Skeletal muscle cell (primary cell): ENCODE data around the gene CABLES1.

Source experiments
- DNase-seq: peaks from one replicate; pipeline ENCODE4 v3.0.0-alpha.2; 2010; ENCODE audit warnings: low read depth
- H3K4me3 ChIP-seq: 2 replicates; pipeline ENCODE4 v1.5.1; 2011; ENCODE audit warnings: low read depth, mild to moderate bottlenecking, control low read depth, low read length, moderate library complexity

The CABLES1 gene

DNA sequence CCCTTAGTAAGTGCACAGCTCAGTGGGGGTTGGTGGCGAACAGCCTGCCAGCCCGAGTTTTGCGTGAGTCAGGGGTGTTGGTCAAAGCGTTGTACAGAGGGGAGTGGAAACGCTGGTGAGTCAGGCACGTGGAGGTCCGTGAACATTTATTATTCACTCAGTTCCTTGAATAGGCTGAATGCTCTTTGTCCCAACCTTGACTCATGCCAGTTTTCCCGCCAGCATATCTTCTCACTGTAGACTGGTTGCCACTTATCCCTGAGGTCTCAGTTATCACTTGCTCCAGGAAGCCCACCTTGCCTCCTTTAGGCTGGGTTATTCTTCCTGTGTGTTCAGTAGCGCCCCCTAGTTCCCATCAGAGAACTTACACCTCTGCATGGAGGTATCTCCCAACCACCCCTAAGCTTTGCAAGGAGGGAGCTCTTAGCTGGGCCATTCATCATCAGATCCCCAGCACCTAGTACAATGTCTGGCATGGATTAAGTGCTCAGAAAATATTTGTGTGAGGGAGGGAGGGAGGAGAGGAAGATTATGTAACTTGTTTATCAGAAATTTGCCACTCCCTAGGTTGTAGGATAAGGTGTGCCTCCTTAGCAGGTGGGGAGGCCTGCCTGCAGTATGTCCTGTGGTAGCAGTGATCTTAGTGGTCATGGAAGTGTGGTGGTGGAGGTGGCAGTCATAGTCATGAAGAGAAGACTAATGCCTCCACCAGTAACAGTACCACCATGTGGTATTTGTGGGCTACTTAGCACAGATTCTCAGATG, 72.1 kb downstream of the CABLES1 start:
- H3K4me3 ChIP-seq = no peak overlapping the region
- no peak for DNase-seq

DNA sequence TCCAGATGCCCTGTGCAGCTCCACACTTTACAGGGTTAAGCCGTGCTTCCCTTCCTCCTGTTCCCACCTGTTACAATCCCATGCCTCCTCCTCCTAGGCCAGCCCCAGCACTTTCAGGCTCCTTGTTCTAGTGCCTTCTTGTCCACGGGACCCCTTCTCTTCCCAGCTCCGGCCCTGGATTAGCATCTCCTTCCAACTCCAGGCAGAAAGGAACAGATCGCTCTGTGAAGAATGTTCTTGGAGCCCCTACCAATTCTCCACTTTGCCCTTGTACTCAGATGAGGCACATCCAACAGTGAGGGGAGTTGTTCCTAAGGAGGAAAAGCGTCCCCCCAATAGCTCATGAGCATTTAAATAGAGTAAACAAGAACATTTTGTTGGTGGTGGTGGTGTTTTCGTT, 72.7 kb downstream of the CABLES1 start:
- no peak for DNase-seq
- H3K4me3 ChIP-seq = no peak overlapping the region

DNA sequence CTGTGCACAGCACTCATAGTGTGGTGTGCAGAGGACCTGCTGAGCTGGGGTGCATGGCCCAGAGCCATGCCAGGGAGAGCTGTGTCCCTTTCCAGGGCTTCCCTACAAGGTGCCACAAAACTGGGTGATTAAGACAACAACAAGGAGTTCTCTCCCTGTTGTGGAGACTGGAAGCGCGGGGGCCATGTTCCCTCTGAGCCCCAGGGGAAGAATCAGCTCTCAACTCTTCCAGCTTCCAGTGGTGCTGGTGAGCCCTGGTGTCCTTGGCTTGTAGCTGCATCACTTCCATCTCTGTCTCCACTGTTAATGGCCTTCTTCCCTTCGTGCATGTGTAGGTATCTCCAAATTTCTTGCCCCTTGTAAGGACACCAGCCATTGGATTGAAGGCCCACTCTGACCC, 73.3 kb downstream of the CABLES1 start:
- no peak for DNase-seq
- no peak overlapping the region for H3K4me3 ChIP-seq

DNA sequence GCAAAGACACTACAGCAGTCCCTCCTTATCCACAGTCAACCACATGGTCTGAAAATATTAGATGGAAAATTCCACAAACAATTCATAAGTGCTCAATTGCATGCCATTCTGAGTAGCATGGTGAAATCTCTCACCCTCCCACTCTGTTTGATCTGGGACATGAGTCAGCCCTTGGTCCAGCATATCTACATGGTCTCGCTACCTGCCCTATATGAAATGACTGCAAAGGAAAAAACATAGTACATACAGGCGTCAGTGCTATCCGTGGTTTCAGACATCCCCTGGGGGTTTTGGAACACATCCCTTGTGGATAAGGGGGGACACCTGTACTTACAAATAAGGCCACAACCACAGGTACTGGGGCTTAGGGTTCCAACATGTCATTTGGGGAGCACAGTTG, 73.7 kb downstream of the CABLES1 start:
- DNase-seq = no peak

DNA sequence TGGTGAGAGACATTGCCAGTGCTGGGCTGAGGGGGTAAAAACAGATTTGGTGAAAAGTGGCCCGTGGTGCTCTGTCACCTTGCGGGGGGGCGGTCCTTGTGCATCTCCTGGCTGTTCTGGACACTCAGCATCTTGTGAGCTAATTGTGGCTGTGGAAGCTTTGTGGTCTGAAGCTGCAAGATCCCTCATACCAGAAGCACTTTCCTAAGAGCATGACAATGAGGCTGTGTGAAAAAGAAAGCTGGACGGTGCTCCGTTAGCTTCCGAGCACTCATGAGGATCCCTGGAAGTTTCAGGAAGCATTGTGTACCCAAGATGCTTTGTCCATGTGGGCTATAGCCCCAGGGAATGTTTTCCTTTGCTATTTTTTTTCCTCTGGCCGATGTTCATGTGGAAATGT, 74.5 kb downstream of the CABLES1 start:
- no peak overlapping the region for H3K4me3 ChIP-seq
- no peak for DNase-seq

More for the DNA sequence above, 73.7 kb downstream of the CABLES1 start:
- H3K4me3 ChIP-seq = no peak overlapping the region

DNA sequence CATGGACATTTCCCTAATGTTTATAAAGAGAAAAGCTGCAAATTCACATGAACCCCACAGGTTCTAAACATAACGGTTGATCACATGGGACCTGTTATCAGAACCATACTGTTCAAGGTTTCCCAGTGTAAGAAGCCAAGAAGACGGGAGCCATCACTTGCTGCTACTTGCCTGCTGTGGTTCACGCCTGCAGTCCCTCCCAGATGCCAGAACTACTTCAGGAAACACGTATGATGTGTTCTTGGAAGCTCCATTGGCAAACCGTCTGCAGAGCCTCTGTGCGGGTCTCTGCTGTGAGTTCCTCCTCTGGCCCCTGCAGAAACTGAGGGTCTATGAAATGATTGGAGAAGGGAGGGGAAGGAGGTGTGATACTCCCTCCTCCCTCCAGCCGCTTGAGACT, 75.2 kb downstream of the CABLES1 start:
- H3K4me3 ChIP-seq = no peak overlapping the region
- no peak for DNase-seq

DNA sequence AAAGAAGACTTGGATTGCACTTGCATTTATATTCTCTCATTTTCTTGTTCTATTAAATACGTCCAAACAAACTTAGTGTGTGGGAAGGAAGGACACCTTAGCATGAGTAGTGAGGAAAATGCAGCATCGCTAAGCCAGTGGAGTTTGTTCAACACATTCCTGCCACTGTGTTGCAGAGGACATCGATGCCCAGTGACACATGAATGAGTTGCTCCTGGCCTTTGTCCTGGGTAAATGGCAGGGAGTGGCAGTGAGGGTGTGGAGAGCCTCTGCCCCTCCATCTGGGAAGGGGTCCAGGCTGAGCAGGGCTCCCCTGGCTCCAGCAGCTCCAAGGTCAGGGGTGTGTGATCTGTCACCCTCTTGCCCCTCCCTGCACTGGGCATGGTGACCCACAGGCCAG, 75.9 kb downstream of the CABLES1 start:
- no peak for DNase-seq
- no peak overlapping the region for H3K4me3 ChIP-seq

DNA sequence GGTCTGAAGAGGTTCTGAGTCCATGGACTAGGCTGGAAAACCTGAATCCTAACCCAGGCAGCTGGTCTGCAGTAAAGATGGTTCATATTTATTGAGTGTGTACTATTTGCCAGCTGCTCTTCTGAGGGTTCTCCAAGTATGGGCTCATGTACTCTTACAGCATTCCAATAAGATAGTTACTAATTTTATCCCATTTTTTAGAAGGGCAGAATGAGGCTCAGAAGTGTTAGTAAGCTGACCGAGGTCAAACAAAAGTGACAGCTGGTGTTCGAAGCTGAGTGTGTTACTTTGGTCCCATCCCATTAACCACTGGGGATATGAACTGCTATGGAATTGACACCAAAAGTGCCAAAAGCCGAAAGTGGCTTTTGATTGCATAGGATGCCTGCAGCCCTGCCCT, 76.9 kb downstream of the CABLES1 start:
- no peak for DNase-seq
- H3K4me3 ChIP-seq = no peak overlapping the region

DNA sequence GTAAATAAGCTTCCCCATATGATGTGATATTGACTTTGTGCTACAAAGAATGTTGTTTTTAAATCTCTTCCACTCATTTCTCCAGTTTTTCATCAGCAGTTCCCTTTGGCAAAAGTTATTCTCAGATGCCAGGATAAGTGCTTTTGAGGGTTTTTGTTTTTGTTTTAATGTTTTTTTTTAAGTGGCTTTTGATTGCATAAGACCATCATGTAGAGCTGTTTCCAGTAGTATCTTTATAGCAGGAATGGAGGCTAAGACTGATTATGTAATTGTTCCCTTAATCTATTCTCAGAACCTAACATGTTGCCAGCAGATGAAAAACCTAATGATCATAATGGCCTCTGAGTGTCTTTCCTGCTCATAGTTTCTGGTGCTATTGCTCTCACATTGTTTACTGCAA, 77.9 kb downstream of the CABLES1 start:
- no peak for DNase-seq
- H3K4me3 ChIP-seq = no peak overlapping the region

DNA sequence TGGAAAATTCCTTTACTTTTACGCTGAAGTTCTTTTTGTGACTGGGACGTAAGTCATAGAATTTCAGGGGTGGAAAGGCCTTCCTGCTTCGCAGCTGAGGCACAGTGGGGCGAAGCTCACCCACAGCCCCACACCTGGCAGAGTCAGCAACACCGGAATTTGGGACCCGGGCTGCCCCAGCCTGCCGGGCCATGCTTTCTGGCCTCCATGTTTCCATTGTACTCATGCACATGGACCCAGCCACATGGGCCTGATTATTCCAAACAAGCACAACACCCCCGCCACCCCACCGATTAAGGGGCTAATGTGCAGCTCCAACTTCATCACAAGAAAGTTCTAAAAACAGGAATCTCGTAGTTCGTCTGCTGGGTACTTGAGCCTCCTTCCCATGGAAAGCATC, 82.5 kb downstream of the CABLES1 start:
- no peak for DNase-seq
- no peak overlapping the region for H3K4me3 ChIP-seq

DNA sequence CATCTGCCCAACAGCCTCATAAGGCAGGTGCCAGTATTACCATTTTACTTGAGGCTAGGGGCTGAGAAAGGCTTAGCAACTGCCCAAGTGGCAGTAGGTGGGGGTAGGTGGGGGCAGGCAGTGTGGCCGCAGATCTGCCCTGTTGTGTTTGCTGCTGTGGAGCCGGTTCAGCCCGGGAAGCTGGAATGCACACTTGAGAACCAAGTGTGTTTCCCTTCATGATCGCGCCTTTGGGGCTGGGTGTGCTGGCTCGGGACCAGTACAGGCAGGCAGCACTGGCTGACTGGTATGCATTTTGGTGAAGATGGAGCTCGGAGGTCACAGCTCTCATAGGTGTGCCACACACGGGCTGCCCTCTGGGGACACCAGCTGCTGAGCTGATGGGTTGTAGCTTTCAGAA, 85.1 kb downstream of the CABLES1 start:
- no peak for DNase-seq
- H3K4me3 ChIP-seq = no peak overlapping the region

DNA sequence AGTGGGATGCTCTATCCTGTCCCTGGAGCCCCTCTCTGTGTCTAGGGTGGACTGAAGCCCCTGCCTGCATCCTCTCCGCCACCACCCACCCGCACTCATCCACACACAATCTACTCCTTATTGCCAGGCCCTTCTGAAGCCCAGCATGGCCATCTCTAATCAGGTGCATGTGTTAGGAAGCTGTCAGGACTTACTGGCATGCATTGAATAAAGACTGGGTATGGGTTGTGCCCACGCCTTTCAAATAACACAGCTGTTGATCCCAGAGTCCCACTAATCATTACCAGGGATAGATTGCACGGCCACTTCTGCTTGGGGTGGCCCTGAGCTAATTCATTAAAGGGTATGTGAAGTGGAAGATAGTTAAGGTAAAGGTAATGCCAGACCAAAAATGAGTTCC, 88.4 kb downstream of the CABLES1 start:
- DNase-seq = no peak

DNA sequence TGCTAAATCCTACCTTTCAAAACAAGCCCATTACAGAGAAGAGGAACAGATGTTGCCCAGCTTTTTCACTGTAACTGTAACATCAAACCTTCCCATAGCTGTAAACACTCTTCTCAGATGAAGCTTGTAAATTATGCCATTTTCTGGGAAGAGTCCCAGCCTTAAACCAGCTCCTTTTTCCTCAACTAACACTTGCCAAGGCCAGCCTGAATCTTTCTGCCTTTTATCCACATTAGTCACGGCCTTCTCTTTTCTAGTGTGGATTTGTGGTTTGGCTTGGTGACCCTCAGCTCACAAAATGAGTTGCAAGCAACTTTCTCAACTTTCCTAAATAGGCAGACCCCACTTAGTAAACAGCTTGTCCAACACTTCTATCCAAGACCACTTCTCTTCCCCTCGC, 90.2 kb downstream of the CABLES1 start:
- H3K4me3 ChIP-seq = no peak overlapping the region
- DNase-seq = peak; percentile 90

More for the DNA sequence above, 88.4 kb downstream of the CABLES1 start:
- H3K4me3 ChIP-seq = no peak overlapping the region

DNA sequence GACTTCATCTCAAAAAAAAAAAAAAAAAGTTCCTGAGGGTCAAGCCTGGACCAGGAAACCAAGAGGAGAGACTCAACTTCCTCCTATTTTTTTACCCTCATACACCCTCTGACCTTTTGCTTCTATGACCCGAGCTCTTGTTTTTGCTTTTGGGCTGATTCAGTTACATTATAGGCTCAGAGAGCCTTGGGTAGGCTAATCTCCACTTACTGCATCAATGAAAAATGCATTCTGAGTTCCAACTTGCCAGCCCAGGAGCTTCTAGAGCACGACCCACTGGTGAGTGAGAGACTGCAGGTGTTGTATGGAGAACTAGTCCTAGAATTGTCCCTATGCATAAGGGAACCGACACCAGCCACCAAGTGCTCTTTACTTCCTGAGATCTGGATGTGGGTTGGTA, 91.1 kb downstream of the CABLES1 start:
- DNase-seq = no peak
- H3K4me3 ChIP-seq = no peak overlapping the region

DNA sequence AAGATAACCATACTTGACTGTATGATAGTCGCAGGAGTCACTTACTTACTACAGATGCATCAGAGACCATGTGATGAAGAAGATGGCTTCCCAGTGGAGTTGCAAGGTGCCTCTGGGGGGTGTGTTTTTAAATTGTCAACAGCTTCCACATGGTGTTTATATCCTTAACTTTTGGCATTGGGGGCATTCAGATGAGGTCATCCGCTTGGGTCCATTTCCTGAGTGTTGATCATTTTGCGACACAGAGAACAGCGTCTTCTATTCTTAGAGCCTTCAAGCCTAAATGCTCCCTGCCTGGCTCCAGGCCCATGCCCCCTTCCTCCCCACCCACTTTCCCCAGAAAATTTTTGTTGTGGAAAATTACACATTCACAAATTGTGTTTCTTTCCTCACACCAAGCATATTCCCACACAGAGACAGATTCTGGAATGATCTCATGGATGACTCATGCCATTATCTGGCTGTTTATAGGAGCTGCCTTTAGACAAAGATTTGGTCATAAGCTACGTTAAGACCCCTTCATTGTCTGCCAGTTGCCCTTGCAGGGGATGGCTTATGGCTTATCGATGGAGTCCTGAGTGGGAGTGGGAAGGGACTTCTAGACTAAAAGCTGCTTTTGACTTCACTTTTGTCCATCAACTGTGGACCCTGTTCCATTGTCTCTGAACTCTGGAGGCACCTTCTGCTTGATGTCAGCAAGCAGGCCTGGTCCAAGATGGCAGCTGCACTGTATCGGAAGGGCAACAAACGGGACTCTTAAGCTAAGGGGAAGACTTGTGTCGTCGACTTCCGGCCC, 91.8 kb downstream of the CABLES1 start:
- DNase-seq = peak; percentile 56
- H3K4me3 ChIP-seq = no peak overlapping the region

DNA sequence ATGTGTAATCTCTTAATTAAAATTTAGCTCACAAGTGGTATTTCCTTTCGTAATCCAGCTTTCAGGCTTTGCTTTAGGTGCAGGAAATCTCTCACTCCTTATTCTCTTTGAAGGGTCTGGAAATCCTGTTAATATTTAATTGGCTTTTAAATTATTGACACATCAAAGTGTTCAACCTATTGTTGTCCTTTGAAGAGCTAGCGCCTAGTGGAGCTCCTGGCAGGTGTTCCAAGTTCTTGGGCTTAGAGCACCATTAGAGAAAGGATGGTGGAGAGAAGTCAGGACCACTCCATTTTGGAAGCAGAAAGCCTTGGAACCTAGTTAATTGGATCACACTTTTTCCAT, 92.4 kb downstream of the CABLES1 start:
- H3K4me3 ChIP-seq = no peak overlapping the region

DNA sequence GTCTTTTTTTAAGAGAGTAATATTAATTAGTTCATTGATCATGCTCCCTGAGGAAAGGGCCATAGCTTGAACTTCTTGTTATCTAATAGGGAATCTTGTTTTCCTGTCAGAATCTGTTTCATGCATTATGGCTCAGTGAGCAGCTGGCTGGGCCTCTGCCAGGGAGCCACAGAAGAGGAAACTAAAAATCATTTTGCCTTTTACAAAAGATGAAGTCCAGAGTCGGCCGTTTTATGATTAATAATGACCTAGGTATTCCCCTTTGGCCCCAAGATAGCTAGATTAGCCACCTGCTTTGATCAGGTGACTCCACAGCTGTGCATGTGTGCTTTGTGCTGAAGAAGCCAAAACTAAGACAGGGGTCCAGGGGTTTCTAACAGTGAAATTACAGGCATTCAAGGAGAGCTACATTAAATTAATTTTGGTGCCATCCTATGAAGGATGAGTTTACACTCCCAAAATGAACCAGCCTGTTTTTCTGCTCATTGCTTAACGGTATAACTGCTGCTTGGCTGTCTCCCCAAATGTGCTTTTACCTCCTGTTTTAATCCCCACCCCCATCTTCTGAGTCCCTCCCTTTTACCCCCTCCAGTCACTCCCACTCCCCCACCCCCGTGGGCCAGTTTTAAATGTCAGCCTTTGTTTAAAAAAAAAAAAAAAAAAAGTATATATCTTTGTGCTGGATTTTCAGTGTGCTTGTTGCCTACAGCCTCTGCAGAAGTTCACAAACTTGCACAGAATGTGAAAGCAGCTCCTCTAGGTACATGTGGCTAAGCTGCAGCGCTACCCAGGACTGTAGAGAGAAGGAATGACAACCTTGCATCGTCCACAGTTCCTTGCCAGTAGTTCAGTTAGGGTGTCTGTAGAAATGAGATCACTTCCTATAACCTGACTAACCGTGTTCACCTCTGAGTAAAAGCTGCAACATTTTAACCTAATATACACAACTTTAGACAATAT, 93.1 kb downstream of the CABLES1 start:
- DNase-seq = no peak
- H3K4me3 ChIP-seq = no peak overlapping the region

More for the DNA sequence above, 92.4 kb downstream of the CABLES1 start:
- no peak for DNase-seq

DNA sequence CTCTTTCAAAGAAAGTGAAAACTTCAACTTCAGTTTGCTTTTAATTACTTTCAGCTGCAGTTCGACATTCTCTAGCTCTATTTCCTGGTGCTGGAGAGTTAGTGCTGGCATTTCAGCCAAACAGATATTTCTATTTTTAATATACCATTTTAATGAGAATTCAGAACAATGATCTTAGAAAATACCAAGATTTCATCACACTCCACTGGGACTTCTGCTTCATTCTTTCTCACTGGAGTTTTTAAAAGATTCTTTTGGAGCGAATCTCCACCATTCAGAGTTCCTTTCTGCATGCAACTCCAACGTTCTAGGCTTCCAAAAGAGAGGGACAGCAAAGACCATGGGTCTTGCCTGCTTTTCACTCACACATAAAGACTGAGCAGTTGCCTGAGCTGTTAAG, 94.2 kb downstream of the CABLES1 start:
- DNase-seq = no peak
- H3K4me3 ChIP-seq = no peak overlapping the region

DNA sequence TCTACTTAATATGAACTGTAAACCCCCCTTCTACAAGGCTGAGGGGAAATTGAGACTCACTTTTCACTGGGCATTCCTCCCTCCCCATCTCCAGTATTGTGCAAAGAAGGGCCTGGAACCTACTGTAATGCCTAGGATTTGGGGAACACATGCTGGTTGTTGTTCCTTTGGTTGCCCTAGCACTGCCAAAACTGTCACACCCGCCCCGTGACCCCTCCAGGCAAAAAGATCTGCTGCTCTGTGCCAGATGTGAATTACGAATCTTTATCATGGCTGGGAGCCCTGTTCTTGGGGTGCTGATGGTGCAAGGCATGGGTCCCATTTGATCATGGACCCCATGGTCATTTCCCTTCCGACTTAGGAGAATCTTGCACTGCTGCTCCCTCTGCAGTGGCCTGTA, 95.4 kb downstream of the CABLES1 start:
- no peak overlapping the region for H3K4me3 ChIP-seq
- DNase-seq = no peak
